Measurements from ENCODE around the gene SLC16A7.
"Not testable (repeated sequence)": the region's sequence is repeated elsewhere in the genome, so short reads cannot be mapped to it uniquely, and the experiment has no call there.

The SLC16A7 gene
- 44.5 to 88.8 reads per million in 2 donors for total RNA-seq

GRCh38 chr12:59595883-59596540, at the start of gene SLC16A7:
TSS of gene SLC16A7 (plus strand) at chr12:59596029. CDS start at chr12:59704802, 108,773 bp downstream.
- DNase-seq, result peak; percentile 77

- no peak for DNase-seq
These were observed 46.9 kb upstream of the SLC16A7 start for GRCh38 chr12:59548930-59549329.

- no peak for DNase-seq
These were observed 36.1 kb upstream of the SLC16A7 start for GRCh38 chr12:59559696-59560095.

- DNase-seq, result no peak
These were observed 25.7 kb upstream of the SLC16A7 start for GRCh38 chr12:59570145-59570544.

GRCh38 chr12:59574406-59574805, 21.4 kb upstream of the SLC16A7 start:
- no peak for DNase-seq

GRCh38 chr12:59575826-59576225, 20.0 kb upstream of the SLC16A7 start:
- DNase-seq, result no peak

GRCh38 chr12:59578254-59578653, 17.6 kb upstream of the SLC16A7 start:
- DNase-seq, result no peak

GRCh38 chr12:59579631-59580030, 16.2 kb upstream of the SLC16A7 start:
- DNase-seq, result no peak

GRCh38 chr12:59580050-59580449, 15.8 kb upstream of the SLC16A7 start:
- DNase-seq, result no peak

- no peak for DNase-seq
These were observed 12.7 kb upstream of the SLC16A7 start for GRCh38 chr12:59583003-59583712.

GRCh38 chr12:59587710-59588109, 8.1 kb upstream of the SLC16A7 start:
- DNase-seq, result no peak

GRCh38 chr12:59593761-59594160, 2.1 kb upstream of the SLC16A7 start:
- DNase-seq, result no peak

GRCh38 chr12:59594943-59595500, 807 bp upstream of the SLC16A7 start:
- DNase-seq, result no peak

- DNase-seq, result no peak
These were observed 305 bp upstream of the SLC16A7 start for GRCh38 chr12:59595565-59595882.

- no peak for DNase-seq
These were observed 1.6 kb downstream of the SLC16A7 start for GRCh38 chr12:59597385-59597781.

GRCh38 chr12:59600171-59600570, 4.3 kb downstream of the SLC16A7 start:
- no peak for DNase-seq

- DNase-seq, result no peak
These were observed 7.9 kb downstream of the SLC16A7 start for GRCh38 chr12:59603754-59604153.

- DNase-seq, result not testable (repeated sequence)
These were observed 17.1 kb downstream of the SLC16A7 start for GRCh38 chr12:59612823-59613434.

GRCh38 chr12:59615392-59616165, 19.8 kb downstream of the SLC16A7 start:
- no peak for DNase-seq

- DNase-seq, result no peak
These were observed 23.8 kb downstream of the SLC16A7 start for GRCh38 chr12:59619461-59620240.

GRCh38 chr12:59620326-59620725, 24.5 kb downstream of the SLC16A7 start:
- DNase-seq, result no peak
